HG02763 (cell line): ENCODE measurements around the gene RELN.
"Not testable (repeated sequence)": the region's sequence is repeated elsewhere in the genome, so short reads cannot be mapped to it uniquely, and the experiment has no call there.

Experiments used
- ATAC-seq: cut with Tn5 transposase; IDR thresholded peaks from one replicate; pipeline ENCODE4 v1.9.1; 2021; ENCODE audit warnings: mild to moderate bottlenecking, moderate library complexity; ENCODE audit not compliant: unreplicated experiment

The RELN gene

DNA sequence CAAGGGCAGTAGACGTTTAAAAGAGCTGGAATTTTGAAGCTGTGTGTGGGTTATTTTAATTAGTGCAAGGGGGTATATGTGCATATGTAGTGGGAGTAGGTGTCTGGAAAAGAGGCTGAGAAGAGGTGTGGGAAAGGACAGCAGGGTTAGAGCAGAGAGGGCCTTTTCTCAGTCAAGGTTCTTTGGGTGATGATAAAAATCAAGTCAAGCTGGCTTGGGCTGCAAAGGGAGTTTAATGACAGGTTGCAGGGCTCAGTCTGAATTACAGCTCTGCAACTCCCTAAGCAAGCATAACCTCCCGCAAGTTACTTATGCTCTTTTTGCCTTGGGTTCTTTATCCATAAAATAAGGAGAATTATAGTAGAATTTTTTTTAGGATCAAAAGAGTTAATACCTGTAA, 83.5 kb downstream of the RELN start:
- ATAC-seq, result no peak

DNA sequence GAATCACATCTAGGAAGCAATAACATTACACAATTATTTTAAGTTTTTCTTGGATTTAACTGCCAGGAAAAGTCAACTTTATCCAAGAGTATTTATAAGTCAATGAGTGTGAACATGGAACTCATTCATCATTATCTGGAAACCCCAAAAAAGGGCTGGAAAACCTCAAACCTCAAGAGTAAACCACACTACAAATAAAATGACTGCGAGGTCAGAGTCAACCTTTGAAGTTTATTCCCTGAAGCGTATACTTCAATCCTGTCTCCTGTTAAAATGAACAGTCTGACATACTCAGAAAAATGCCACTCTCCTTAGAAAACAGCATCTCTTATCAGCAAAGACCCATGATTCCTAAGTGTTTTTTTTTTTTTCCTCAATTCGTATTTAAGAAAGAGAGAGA, 86.5 kb downstream of the RELN start:
- no peak for ATAC-seq

DNA sequence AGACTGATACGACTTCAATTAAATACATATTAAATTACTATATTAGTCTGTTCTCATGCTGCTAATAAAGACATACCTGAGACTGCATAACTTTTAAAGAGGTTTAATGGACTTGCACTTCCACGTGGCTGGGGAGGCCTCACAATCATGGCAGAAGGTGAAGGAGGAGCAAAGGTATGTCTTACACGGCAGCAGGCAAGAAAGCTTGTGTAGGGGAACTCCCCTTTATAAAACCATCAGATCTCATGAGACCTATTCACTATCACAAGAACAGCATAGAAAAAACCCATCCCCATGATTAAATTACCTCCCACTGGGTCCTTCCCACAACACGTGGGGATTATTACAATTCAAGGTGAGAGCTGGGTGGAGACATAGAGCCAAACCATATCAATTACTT, 92.6 kb downstream of the RELN start:
- not testable (repeated sequence) for ATAC-seq

DNA sequence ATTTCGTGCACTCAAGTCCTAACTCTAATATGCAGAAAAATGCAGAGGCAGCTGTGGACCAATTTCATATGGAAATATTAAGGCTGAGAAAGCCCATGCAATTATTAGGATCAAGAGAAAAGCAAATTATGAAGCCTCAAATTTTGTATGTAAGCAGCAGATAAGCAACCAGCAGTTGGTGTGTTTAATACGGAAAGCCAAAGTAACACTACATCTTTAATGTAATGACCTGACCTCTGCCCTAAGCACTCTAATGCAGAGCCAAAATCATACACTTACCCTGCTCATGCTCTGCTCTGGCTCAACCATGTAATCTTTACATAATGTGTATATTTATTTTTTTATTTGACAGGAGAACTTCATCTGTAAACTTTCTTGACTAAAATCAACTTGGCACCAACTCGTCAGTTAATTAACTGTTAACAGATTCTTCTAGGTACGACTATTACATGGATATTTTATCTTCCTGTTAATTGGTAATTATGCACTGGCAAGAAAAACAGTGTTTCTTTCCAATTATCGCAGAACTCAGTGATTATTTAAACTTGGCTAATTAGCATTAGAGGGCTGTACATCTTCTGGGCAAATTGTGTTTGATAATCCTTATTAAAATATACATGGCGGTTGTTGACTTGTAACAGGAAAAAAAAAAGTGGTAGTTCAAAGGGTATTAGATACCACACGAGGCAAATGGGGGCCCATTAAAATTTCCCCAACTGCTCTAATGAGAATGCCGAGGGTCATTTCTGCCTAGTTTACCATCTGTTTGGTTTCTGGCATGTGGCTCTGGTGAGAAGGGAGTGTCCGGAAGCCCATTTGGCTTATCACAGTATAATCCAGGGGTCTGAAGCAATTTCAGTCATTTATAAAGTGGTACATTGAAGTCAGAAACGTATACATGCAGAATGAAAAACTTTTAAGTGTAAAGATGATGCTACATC, 94.5 kb downstream of the RELN start:
- no peak for ATAC-seq

DNA sequence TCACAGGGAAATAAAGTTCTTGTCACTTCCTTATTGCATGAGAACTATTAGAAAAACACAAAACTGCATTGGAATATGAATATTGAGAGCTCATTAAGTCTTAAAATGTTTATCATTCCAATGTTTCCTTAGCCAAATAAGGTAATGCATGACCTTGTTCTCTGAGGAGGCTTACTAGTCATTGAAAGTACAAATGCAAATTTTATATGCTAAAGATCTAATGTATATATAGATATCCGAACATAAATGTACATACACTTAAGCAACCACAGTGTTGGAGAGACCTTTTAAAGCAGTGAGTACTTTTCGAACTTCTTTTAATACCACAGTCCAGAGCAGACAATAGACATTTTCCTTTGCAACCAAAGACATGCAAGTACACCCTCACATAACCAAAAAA, 96.1 kb downstream of the RELN start:
- ATAC-seq, result no peak

DNA sequence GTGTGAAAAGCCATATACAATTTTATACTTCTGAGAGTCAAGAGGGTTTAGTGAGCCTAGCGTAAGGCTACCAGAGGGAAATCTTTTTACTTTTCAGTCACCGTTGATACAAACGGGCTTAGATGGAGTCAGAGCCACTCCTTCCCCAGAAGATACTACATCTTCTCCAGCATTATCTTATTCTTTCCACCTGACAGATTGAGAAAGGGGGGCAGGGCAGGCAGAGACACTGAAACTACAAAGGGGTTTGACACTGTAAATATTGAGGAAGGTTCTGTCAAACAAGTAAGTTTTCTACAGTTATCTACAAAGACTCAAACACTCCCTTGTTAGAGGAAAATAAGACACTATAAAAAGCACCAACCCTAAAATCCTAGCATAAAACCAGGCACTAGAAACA, 100.0 kb downstream of the RELN start:
- ATAC-seq, result no peak

DNA sequence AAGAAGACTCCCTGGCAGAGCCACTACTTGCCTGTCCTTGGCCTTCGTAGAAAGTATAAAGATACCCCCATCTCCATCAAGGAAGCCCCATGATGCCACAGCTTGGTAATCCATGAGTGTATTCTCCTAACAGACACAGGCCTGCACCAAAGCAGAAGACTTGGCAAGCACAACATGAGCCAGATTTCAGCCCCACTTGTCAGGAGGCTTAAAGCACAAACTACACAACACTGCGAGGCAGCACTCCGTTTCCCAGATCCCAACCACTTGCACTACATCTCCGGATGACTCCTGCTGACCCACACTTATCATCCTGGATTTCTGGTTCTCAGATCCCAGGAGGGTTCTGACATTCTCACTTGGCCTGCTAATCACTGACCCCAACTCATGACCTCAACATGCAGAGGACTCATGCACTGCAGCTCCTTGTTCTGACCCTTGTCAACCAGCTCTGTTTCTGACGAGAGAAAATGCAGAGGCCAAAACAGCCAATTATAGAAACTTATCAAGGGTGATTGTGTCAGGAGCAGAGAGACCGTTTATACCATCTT, 100.8 kb downstream of the RELN start:
- no peak for ATAC-seq

DNA sequence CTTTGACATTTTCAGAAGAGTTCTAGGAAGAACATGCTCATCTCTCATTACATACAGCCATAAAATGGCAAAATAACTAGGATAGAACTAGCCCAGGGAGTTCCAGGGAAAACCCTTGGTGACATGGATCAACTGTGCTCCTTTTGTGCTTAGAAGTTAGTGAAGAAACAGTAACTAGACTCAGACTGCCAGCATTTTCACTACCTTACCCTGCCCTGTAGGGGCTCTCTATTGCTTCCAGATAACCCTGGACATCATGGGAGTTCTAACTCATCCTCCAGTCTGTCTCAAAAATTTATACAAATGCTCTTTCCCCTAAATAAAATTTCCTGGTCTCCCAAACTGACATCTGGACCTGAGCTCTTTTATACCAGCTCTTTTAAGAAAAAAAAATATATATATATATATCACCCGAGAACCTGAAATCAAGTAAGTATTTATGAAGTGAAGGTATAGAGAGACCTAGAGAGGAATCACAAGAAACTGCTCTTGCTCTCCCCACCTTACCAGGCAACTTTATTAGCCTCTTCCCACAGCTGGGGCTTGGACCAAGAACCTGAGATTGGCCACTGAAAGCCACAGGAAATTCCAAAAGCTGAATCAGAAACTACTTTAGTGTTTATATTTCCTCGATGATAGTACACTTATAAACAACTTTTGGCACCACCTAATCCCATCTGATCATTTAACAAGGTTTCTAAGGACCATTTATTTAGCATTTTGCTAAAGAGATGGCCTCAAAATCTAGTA, 101.4 kb downstream of the RELN start:
- no peak for ATAC-seq

DNA sequence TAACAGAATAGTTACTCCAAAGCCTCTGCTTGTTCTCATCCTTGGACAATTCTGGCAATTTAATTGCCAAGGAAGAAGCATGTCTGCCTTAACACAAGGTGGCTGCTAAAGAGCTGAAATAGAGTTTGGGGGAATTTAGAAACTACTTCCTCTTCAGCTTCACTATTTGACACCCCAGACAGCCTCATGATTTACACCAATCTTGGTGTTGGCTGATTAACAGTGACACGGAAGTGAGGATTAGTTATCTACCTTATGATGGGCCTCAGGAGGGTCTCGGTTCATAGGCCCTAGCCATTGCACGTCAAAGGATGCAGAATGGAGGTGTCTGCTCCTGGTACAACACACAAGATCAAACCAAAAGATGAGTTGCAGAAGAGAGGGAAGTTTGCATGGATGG, 102.4 kb downstream of the RELN start:
- ATAC-seq, result no peak

DNA sequence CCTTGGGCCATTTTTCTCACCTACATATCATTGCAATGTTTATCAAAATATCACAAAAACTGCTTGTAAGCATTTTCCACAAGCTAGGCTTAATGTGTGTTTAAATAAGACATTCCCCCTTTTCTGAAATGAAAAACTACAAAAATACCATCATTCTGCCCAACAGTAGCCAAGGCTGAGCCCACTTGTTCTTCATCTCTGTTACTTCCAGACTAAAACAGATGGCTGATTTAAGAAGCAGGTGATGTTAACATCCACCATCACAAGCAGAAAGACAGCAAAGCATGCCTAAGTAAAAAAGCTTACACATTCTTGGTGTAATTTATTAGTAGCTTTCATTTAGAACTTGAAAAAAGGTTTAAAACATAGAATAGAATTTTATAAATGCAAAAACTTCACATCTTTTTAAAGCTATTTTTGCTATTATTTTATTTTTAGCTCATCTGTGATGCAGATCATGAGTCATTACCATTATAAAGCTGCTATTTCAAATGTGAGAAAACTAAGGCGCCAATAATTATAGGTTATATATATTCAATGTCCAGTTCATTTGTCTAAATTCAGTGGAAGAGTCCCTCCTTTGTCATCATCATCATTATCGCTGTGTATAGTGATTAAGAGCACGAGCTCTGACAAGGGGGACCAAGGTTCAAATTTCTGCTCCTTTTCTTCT, 109.4 kb downstream of the RELN start:
- no peak for ATAC-seq

DNA sequence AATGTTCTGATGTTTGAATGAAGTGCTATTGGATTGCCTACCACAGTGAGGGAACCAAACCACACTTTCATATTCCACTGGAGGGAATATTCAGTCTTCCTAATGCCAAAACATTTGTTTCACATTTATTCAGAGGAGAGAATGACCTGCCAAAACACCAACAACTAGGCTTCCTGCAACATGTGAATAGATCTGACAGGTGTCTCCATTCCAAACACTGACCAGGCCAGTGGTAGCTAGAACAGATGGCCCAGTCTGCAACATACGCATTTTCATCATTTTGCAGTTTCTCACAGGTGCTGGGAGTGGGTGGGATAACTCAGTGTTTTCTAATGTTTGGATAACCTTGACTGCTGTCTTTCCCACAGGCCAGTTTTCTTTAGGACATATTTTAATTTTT, 110.0 kb downstream of the RELN start:
- ATAC-seq, result no peak

DNA sequence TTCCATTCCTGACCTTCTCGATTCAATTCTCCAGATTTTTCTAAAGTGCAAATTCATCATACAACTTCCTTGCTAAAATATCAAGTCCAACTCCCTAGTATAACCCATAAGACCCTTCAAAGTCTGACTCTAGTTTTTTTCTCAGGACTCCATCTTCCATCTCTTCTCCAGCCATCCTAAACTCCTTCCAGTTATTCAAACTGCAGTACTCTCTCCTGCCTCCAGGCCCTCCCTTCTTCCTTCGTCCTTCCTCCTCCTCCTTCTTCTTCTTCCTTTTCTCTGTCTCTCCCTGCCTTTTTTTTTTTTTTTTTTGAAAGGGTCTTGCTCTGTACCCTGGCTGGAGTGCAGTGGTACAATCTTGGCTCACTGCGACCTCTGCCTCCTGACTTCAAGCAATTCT, 111.9 kb downstream of the RELN start:
- ATAC-seq, result no peak

DNA sequence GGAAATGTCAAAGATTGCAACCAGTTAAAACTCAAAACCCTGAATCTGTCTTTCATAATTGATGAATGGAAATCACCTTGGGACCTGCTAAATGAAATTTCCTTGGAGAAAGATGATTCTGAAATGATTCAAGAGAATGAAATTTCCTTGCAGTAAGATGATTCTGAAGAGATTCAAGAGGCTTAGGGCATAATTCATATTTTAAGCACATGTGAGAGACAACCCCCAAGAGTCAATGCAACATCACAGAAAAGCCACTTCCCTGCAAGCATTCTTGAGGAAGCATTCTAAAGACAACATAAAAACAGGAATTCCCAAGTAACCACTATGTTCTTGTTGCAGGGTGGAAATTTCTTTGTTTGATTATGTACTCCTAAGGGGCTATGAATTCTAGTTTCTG, 113.7 kb downstream of the RELN start:
- ATAC-seq, result no peak

DNA sequence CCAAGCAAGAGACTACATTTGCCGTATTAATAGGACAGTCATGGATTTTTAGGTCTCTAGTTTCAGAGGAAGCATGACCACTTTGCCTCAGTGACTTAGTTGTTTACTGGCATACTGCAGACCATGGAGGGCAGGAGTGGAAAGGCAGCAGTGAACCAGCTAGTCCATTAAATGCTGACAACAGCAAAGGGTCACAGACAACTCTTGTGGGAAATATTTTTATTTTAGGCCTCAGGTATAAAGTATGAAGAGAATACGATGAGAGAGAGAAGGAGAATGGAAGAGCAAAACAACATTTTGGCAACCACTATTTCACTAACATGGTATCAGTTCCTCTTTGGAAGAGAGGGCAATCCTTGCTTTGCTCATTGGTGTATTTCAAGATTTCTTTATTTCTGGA, 118.0 kb downstream of the RELN start:
- no peak for ATAC-seq

DNA sequence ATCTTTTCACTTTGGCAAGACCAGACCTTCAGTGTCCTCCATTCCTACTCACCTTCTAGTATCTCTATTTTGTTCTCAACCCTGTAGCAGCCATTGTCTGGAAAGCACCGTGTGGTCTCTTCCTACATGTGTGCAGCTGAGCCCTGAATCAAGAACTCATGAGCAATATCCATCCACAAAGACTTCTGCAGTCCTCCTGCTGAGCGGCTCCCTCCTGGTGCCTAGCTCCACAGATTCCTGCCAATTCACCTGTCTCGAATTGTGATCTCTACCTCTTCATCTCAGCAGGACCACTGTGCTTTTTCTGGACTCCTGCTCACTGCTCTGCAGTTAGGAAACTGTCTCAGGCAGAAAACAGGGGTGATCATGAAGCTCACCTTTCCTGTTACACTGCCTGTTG, 118.8 kb downstream of the RELN start:
- no peak for ATAC-seq

DNA sequence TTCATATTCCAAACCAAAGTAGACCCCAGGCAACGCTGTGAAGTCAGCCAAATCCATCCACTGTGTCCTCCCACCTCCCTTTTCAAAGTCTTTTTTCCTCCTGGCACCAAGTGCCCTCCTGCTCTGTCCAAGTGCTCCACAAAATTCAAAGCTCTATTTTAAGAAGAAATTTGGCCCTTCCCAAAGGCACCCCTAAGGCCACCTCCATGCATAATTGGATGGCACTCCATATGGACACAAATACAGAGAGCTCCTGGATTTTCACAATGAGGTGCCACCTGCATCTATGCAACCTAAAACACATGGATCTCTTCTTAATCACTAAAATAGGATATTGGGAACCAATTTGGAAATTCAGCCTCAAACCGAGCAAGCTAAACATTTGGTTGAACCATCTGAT, 121.6 kb downstream of the RELN start:
- no peak for ATAC-seq

DNA sequence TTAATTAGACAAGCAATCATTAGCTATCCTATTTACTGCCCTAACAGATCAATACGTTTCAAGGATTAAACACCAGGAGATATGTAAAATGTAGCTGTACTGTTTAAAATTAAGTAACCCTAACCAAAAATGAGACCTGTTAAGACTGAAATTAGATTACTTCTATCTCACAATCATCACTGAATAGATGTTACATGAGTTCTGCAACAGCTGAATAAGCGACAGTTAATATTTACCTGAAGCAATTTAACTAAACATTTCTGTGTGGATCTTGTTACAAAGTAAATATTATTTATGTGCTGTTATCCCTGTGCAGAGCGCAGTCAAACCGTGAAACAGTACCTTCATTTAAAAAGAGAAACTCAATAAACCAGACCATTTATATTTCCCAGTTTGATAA, 122.5 kb downstream of the RELN start:
- ATAC-seq, result no peak

DNA sequence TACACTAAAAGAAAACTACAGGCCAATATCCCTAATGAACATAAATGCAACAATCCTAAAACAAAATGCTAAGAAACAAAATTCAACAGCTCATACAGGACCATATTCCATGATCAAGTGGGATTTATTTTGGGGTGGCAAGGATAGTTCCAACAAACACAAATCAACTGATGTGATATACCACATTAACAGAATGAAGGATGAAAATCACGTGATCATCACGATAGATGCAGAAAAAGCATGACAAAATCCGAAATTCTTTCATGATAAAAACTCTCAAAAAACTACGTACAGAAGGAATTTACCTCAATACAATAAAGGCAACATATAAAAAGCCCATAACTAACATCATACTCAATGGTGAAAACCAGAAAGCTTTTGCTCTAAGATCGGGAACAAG, 124.0 kb downstream of the RELN start:
- no peak for ATAC-seq

DNA sequence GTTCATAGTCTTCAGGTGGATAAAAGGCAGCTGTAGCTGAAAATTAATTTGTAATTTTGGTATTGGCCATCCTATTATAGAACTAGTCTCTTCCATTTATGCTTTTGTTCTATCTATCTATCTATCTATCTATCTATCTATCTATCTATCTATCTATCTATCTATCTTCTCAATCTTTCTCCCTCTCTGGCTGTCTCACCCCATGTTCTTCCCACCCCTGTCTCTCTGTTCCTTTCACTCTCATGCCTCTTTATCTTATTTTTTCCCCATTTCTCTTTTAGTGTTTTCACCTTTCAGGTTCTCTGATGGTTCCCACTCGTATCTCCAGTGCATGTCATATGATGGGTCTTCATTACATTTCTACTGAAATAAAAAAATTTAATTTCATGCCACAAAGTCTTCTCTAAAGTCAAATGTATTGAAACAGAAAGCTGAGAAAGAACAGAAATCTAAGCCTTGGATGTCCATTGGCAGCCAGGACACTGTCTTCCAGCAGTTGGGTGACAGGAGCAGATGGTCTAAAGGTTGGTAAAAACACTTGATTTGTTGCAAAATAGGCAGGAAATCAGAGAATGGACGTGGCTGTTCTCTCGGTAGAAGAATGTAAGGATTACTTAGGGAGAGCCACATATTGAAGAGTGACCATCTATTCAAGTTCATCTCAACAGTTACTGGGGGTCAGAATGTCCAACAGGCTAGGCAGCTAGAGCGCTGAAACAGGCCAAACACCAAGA, 127.0 kb downstream of the RELN start:
- ATAC-seq, result no peak

DNA sequence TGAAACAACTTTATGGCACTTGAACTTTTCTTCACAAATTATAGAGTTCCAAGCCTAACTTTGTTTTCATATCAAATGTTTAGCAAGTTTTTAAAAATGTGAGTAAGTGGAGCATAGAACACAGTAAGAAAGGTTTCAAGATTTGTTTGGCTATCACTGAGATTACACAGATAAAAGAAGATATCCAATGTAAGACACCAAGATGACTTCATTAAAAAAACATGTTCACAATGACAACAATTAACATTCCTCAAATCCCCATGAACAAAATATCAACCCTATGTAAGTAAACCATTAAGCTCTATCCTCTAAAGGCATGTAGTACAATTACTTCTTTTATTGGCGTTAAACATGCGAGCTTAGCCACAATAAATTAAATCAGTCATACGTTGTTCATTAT, 129.7 kb downstream of the RELN start:
- ATAC-seq, result no peak

DNA sequence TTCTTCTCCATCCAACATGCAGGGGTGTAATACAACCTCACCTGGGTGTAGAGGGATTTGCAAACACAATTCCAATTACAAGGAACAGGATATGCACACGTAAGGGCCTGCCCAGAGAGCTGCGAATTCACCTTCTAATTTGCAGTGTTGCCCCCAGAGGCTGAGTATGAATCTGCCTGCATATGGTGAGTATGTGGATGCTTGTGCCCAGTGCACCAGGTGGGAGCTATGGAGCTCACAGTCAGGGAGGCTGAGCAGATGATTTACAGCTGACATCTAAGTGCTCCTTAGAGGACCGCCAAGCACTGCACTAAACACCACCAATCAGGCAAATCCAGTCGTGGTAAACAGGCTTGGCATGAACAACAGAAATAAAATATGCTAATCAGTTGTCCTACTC, 132.0 kb downstream of the RELN start:
- no peak for ATAC-seq
